Lower lobe of right lung (tissue), 2 donors: ENCODE results near the gene NUP98. TPM values are rescaled to one million over a fixed set of nuclear protein-coding genes. Genes with fewer than 3 reads are reported as not detected.
A peak's percentile ranks its signal among the peaks of the same experiment; 100 is the strongest.

ENCODE experiments used
- ATAC-seq, 2 donors: fragments of 200-7000 bp; cut with Tn5 transposase; one replicate each; pipeline ENCODE4 v1.9.1; 2020 to 2022; ENCODE audit warnings: mild to moderate bottlenecking in 2 of 2, moderate library complexity in 2 of 2
- DNase-seq: peaks from one replicate; pipeline ENCODE4 v3.0.0-alpha.2; 2020
- H3K27ac ChIP-seq: fragments of 200-600 bp; one replicate; pipeline ENCODE4 v1.8.0; 2022
- H3K27me3 ChIP-seq: fragments of 200-600 bp; one replicate; pipeline ENCODE4 v1.8.0; 2022; ENCODE audit warnings: low read depth
- H3K36me3 ChIP-seq: fragments of 200-600 bp; one replicate; pipeline ENCODE4 v1.8.0; 2022; ENCODE audit warnings: mild to moderate bottlenecking
- H3K4me1 ChIP-seq: fragments of 200-600 bp; one replicate; pipeline ENCODE4 v1.8.0; 2022
- H3K4me3 ChIP-seq: fragments of 200-600 bp; one replicate; pipeline ENCODE4 v1.8.0; 2022; ENCODE audit warnings: mild to moderate bottlenecking
- H3K9me3 ChIP-seq: fragments of 200-600 bp; one replicate; pipeline ENCODE4 v1.8.0; 2022
- intact Hi-C: fragments of 100-400 bp; cut with DNase I; formaldehyde crosslinking; loops from one replicate; pipeline ENCODE4 v1.11.0; 2022
- total RNA-seq: library from RNA; stranded (reverse); fragmentation: NEBNext Ultra II Directional; extraction: Animal tissue kit (Norgen Biotek cat#: 25700); gene quantifications from one replicate; pipeline ENCODE4 v1.2.1, GENCODE V29; 2021
- TF ChIP-seq, protein P1 (sequence below): fragments of 200-600 bp; IDR thresholded peaks from one replicate; pipeline ENCODE4 v1.8.0; 2022; ENCODE audit warnings: antibody characterized with exemption, mild to moderate bottlenecking
- donor health status: DM: no; HTN: yes; CAD: no; lungs with severe emphysema.

The NUP98 gene
- total RNA-seq, 1 donor from 2014 or later = 62.3 TPM

DNA sequence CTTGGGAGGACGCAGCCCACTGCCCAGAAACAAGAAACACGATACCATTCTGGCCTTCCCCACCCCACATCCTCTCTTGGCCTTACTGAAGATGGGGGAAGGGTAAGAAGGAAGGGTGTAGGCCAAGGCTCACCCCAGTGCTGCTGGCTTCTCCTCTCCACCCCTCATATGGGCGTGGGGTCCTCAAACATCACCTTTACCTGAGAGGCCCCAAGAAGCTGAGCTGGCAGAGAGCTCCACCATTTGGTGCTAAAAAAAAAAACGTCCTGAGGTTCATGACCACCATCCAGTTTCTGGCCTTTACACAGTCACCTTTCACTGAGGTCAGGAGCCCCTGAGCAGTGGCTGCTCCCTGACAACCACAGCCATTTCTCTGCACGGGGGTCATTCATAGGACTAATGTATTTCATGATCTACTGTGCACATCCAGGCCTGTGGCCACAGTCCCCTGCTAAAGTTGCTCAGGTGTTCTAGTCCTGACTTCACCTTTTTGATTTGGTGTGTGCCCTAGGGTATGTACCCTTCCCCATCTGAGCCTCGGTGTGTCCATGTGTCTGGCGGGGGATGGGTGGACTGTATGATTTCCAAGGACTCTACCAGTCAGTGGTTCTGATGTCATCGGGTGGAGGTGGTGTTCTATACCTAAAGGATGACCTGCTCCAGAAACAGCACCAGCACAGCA lies 28.3 kb upstream of the NUP98 start:
- Histone ChIP-seq H3K4me3 (no peak overlapping the region), H3K4me1 (peaks cover 9% of the 10 kb centered on the region), H3K27me3 (no peaks in the 10 kb centered on the region), H3K9me3 (no peaks in the 10 kb centered on the region), H3K27ac (no peak overlapping the region), H3K36me3 (peaks cover 46% of the 10 kb centered on the region)
- intact Hi-C loops = no loop called here
- TF ChIP-seq, protein P1, sequence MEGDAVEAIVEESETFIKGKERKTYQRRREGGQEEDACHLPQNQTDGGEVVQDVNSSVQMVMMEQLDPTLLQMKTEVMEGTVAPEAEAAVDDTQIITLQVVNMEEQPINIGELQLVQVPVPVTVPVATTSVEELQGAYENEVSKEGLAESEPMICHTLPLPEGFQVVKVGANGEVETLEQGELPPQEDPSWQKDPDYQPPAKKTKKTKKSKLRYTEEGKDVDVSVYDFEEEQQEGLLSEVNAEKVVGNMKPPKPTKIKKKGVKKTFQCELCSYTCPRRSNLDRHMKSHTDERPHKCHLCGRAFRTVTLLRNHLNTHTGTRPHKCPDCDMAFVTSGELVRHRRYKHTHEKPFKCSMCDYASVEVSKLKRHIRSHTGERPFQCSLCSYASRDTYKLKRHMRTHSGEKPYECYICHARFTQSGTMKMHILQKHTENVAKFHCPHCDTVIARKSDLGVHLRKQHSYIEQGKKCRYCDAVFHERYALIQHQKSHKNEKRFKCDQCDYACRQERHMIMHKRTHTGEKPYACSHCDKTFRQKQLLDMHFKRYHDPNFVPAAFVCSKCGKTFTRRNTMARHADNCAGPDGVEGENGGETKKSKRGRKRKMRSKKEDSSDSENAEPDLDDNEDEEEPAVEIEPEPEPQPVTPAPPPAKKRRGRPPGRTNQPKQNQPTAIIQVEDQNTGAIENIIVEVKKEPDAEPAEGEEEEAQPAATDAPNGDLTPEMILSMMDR = no peak
- ATAC-seq (no peak), DNase-seq (no peak)

DNA sequence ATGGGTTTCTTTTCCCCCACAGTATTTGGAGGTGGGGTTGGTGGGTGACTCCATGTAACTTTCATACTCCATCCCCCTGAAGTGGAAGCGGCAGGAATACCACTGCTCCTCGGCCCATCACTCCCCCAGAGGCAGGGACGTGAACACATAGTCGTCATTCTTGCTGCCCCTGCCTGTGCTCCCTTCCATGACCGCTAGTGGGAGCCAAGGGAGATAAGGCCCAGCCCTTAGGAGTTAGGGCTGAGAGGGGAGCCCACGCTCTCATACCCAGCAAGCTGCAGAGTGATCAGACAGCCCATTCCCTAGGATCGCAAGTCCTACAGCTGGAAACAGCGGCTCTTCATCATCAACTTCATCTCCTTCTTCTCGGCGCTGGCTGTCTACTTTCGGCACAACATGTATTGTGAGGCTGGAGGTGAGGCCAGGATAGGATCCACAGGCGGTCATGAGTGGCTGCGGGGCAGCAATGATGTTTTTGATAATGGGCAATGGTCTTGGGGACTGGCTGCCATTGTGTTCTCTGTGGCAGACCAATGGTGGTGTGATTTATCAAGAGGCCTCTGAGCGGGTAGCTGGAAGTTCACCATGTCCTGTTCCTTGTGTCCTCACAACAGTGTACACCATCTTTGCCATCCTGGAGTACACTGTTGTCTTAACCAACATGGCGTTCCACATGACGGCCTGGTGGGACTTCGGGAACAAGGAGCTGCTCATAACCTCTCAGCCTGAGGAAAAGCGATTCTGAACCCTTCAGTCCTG lies 27.5 kb upstream of the NUP98 start:
- ATAC-seq (peak; percentile 88 to 89), DNase-seq (peak; percentile 83)
- Histone ChIP-seq H3K27ac (no peak overlapping the region), H3K4me1 (peaks cover 2% of the 10 kb centered on the region), H3K27me3 (no peaks in the 10 kb centered on the region), H3K4me3 (no peak overlapping the region), H3K36me3 (peaks cover 39% of the 10 kb centered on the region), H3K9me3 (no peaks in the 10 kb centered on the region)
- intact Hi-C loops = no loop called here
- TF ChIP-seq, protein P1 = peak; percentile 75

DNA sequence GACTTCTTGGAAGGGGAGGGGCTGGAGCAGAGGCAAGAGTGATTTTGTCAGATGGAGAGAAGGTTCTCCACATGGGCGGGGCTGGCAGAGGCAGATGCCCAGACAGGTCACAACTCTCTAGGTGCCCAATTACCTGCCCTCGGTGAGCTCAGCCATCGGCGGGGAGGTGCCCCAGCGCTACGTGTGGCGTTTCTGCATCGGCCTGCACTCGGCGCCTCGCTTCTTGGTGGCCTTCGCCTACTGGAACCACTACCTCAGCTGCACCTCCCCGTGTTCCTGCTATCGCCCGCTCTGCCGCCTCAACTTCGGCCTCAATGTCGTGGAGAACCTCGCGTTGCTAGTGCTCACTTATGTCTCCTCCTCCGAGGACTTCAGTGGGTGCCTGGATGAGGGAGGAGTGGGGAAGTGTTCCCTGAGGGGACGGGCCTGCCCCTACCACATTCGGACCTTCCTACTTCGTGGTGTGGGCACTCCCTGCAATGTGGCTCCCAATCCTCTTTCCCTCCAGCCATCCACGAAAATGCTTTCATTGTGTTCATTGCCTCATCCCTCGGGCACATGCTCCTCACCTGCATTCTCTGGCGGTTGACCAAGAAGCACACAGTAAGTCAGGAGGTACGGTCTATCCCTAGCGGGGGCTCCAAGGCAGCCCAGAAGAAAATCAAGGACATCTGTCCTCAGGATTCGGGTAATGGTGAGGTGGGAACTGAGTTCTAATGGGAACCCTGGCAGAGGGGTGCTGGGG lies 26.6 kb upstream of the NUP98 start:
- TF ChIP-seq, protein P1 = no peak
- DNase-seq (no peak), ATAC-seq (no peak)
- no peaks in the 10 kb centered on the region for H3K9me3 ChIP-seq
- H3K36me3 ChIP-seq = peaks cover 31% of the 10 kb centered on the region
- no peaks in the 10 kb centered on the region for H3K27me3 ChIP-seq
- H3K27ac ChIP-seq = no peak overlapping the region
- H3K4me1 ChIP-seq = no peaks in the 10 kb centered on the region
- no peak overlapping the region for H3K4me3 ChIP-seq
- intact Hi-C loops = no loop called here

DNA sequence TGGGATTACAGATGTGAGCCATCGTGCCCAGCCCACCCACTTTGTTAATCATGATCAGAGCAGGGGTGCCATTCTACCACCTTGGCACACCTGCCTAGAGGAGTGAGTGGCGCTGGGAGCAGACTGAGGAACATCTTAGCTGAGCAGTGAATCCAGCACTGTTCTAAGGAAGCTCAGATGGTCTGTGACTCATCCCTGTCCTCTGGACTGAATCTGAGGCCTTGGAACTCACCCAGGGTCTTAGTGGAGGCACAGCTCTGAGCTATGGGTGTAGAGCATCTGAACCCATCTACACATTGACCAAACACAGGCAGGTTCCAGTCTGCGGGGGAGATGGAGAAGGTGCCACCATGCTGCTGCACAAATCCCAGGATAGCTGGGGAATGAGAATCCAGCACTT lies 25.9 kb upstream of the NUP98 start:
- no peak for ATAC-seq
- no peaks in the 10 kb centered on the region for H3K9me3 ChIP-seq
- no peak for DNase-seq

DNA sequence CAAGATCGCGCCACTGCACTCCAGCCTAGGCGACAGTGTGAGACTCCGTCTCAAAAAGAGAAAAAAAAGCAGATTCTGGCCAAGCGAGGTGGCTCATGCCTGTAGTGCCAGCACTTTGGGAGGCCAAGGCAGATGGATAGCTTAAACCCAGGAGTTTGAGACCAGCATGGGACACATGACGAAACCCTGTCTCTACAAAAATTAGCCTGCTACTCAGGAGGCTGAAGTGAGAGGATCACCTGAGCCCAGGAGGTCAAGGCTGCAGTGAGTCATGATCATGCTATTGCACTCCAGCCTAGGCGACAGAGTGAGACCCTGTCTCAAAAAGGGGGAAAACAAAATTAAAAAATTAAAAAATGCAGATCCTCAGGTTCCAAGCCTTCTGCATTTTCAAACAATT lies 25.0 kb upstream of the NUP98 start:
- Histone ChIP-seq H3K4me1 (no peaks in the 10 kb centered on the region), H3K4me3 (no peak overlapping the region), H3K27ac (no peak overlapping the region), H3K27me3 (no peaks in the 10 kb centered on the region), H3K9me3 (no peaks in the 10 kb centered on the region), H3K36me3 (peaks cover 22% of the 10 kb centered on the region)
- DNase-seq (no peak), ATAC-seq (no peak)
- TF ChIP-seq, protein P1 = no peak
- intact Hi-C loops = no loop called here

More for the DNA sequence above, 25.9 kb upstream of the NUP98 start:
- no peaks in the 10 kb centered on the region for H3K4me1 ChIP-seq
- intact Hi-C loops = no loop called here
- no peak overlapping the region for H3K27ac ChIP-seq
- H3K27me3 ChIP-seq = no peaks in the 10 kb centered on the region
- no peak overlapping the region for H3K4me3 ChIP-seq
- H3K36me3 ChIP-seq = peaks cover 31% of the 10 kb centered on the region
- TF ChIP-seq, protein P1 = no peak
